ENCODE measurements around the gene SPI1.

Gene SPI1

DNA sequence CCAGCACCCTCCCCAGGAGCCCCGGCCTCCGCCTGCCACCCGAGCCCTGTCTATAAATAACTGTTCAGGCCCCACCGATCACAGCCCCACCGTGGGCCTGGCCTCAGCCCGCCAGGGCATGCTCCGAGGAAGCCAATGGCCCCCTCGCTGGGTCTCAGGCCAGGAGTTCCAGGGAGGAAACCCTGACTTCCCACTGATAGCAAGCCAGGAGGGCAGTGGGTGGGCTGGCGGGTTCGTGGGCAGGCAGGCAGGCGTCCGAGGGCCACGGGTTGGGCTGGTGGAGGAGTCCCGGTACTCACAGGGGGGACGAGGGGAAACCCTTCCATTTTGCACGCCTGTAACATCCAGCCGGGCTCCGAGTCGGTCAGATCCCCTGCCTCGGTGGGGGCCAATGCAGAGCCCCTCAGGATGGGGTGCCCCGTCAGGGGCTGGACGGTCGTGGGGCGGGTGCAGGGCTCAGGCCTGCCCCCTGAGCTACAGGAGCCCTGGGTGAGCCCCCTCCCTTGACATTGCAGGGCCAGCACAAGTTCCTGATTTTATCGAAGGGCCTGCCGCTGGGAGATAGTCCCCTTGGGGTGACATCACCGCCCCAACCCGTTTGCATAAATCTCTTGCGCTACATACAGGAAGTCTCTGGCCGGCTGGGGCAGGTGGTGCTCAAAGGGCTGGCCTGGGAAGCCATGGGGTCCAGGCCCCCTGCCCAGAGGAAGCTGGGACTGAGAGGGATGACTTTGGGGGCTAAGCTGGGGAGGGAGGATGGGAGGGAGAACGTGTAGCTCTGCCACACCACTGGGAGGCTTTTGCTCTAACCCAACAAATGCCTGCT, at the start of gene SPI1:
SPI1 (minus strand) TSS at position 538 of the 826 bp plus-strand sequence; CDS start at position 344, 194 bp downstream.
- Mint-ChIP-seq H3K36me3 (ENCODE audit: low read depth) (no peaks in the 10 kb centered on the region), H3K4me3 (no peak within 1 kb of the TSS), H3K27ac (no peak within 1 kb of the TSS), H3K4me1 (ENCODE audit: low read depth) (no peaks in the 10 kb centered on the region), H3K9me3 (no peaks in the 10 kb centered on the region), H3K27me3 (ENCODE audit: low read depth) (no peaks in the 10 kb centered on the region)
- DNase-seq (ENCODE audit: low spot score): no peak

DNA sequence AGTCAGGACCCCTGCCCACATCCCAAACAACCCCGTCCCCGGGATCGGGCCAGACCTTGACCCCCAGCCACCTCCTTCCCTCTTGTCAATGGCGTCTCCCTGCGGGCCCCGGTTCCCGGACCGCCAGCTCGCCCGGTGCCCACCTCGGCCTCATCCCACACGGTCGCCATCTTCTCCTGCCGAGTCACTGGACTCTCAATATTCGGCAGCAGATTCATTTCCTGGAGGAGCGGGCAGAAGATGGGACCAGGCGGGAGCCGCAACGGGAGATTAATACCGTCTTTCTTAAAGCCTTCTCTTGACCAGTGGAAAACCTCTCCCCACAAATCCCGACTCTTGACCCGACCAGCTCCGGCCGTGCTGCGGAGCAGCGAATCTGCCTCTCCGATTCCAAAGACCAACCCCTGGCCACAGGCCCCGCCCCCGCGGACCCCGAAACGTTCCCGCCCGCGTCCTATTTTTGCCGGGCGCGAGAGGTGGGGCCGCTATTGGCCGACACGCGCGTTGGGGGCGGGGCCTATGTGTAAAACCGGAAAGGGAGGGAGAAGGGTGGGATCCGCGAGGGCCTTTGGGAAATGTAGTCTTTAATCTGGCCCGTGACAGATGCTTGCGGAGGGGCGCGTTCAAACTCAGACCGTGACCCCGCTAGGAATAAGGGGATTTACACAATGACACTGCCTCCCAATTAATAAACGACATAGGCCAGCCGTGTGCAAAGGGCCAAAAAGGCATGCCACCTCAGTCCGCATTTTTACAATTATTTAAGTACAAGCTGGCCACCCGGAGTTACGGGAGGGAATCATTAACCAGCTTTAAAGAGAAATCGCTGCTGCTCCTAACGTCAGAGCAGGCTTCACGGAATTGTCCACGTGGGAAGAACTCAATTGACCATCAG, 48.0 kb upstream of the SPI1 start, which contains the start of gene PSMC3:
PSMC3 (minus strand) TSS at position 378 of the 895 bp plus-strand sequence; CDS start at position 218, 160 bp downstream.
- no peaks in the 10 kb centered on the region for H3K9me3 Mint-ChIP-seq
- peak within 1 kb of the TSS; percentile 99 for H3K4me3 Mint-ChIP-seq
- H3K36me3 Mint-ChIP-seq (ENCODE audit: low read depth): peaks cover 40% of the 10 kb centered on the region
- H3K27ac Mint-ChIP-seq: peak within 1 kb of the TSS; percentile 99
- peak; percentile 97 for DNase-seq (ENCODE audit: low spot score)
- H3K27me3 Mint-ChIP-seq (ENCODE audit: low read depth): no peaks in the 10 kb centered on the region
- H3K4me1 Mint-ChIP-seq (ENCODE audit: low read depth): peaks cover 18% of the 10 kb centered on the region

DNA sequence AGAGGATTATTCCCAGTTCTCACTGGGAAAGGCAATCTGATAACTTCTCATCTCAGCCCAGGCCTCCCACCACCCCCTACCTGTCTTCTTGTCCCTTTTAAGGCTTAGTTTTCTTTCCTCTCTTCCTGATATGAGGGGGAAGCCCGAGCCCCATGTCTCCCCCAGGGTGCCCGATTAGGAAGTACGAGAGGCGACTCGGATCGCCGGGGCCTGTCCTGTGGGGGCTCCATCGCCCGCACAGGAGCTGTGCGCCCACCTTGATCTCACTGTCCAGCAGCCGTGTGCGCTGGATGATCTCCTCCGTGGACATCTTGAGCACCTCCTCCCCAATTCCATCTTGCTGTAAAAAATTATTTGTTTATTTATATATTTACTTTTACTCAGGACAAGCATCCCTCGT, 47.3 kb upstream of the SPI1 start:
- H3K4me3 Mint-ChIP-seq: peak overlapping the region; percentile 99
- peak overlapping the region; percentile 99 for H3K27ac Mint-ChIP-seq
- DNase-seq (ENCODE audit: low spot score): no peak
- no peaks in the 10 kb centered on the region for H3K9me3 Mint-ChIP-seq
- peaks cover 18% of the 10 kb centered on the region for H3K4me1 Mint-ChIP-seq (ENCODE audit: low read depth)
- H3K36me3 Mint-ChIP-seq (ENCODE audit: low read depth): peaks cover 41% of the 10 kb centered on the region
- no peaks in the 10 kb centered on the region for H3K27me3 Mint-ChIP-seq (ENCODE audit: low read depth)

DNA sequence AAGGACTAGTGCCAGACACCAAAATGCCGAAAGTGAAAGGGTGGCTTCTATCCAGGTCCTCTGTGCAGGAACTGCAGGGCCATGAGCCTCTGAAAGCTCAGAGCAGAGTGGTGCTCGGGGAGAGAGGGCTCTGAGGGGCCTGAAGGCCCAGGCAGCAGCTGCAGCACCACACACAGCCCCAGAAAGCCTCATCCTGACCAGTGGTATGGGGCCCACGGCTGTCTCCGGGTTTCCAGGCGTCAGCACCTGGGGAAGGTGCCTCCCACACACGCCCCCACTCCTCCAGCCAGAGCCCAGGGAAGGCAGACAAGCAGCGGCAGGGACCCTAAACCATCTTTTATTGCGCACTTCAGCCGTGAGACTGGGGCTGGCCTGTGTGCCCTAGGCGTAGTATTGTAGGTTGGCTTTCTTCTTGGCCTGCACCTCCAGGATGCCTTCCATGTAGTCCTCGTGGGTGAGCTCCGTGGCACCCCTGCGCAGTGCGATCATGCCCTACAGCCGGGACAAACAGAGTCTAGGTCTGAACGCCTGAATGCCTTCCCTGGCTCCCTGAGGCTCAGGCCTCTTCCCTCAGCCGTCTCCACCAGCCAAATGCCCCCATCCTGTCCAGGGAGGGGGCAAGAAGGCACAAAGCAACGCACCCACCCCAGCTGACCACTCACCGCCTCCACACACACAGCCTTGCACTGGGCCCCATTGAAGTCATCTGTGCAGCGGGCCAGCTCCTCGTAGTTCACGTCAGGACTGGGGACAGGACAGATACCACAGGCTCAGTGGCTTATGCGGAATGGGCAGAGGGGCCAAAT, 40.3 kb upstream of the SPI1 start:
- no peak for DNase-seq (ENCODE audit: low spot score)
- peaks cover 45% of the 10 kb centered on the region for H3K36me3 Mint-ChIP-seq (ENCODE audit: low read depth)
- H3K4me3 Mint-ChIP-seq: no peak overlapping the region
- no peaks in the 10 kb centered on the region for H3K9me3 Mint-ChIP-seq
- no peaks in the 10 kb centered on the region for H3K27me3 Mint-ChIP-seq (ENCODE audit: low read depth)
- H3K27ac Mint-ChIP-seq: no peak overlapping the region
- no peaks in the 10 kb centered on the region for H3K4me1 Mint-ChIP-seq (ENCODE audit: low read depth)

DNA sequence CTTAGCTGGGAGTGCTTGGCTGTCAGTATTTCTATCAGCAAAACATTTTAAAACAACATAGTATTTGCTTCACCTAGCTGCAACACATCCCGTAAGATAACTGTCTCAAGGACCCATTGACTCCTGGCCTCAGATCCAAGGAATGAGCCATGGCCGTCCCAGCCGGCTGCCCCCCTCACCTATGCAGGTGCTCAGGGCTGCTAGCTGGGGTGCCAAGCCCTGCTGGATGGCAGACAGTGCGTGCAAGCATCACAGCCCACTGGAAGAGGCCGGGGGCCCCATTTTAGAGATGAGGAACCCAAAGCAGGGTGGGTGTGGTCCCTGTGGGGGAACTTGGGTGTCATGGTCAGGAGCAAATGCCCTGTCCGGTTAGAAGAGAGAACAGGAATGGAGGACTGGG, 39.4 kb upstream of the SPI1 start:
- H3K4me3 Mint-ChIP-seq: no peak overlapping the region
- no peak for DNase-seq (ENCODE audit: low spot score)
- H3K27me3 Mint-ChIP-seq (ENCODE audit: low read depth): no peaks in the 10 kb centered on the region
- no peaks in the 10 kb centered on the region for H3K9me3 Mint-ChIP-seq
- H3K36me3 Mint-ChIP-seq (ENCODE audit: low read depth): peaks cover 40% of the 10 kb centered on the region
- H3K4me1 Mint-ChIP-seq (ENCODE audit: low read depth): no peaks in the 10 kb centered on the region
- no peak overlapping the region for H3K27ac Mint-ChIP-seq

DNA sequence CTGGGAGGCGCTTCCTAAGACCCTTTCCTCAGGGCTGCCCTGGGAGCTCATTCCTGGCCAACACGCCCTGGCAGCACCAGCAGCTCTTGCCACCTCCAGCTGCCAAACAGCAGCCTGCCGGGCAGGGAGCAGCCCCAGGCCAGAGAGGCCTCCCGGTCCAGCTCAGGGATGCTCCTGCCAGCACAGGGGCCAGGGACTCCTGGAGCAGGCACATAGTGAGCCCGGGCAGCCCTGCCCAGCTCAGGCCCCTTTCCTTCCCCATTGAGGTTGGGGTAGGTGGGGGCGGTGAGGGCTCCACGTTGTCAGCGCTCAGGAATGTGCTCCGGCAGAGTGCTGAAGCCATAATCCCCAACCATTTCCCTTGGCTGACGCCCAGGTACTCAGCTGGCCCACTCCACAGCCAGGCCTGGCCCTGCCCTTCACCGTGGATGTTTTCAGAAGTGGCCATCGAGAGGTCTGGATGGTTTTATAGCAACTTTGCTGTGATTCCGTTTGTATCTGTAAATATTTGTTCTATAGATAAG, 37.7 kb upstream of the SPI1 start:
- Mint-ChIP-seq H3K4me3 (no peak overlapping the region), H3K36me3 (ENCODE audit: low read depth) (peaks cover 28% of the 10 kb centered on the region), H3K27ac (no peak overlapping the region), H3K9me3 (no peaks in the 10 kb centered on the region), H3K4me1 (ENCODE audit: low read depth) (no peaks in the 10 kb centered on the region), H3K27me3 (ENCODE audit: low read depth) (no peaks in the 10 kb centered on the region)
- DNase-seq (ENCODE audit: low spot score): no peak

DNA sequence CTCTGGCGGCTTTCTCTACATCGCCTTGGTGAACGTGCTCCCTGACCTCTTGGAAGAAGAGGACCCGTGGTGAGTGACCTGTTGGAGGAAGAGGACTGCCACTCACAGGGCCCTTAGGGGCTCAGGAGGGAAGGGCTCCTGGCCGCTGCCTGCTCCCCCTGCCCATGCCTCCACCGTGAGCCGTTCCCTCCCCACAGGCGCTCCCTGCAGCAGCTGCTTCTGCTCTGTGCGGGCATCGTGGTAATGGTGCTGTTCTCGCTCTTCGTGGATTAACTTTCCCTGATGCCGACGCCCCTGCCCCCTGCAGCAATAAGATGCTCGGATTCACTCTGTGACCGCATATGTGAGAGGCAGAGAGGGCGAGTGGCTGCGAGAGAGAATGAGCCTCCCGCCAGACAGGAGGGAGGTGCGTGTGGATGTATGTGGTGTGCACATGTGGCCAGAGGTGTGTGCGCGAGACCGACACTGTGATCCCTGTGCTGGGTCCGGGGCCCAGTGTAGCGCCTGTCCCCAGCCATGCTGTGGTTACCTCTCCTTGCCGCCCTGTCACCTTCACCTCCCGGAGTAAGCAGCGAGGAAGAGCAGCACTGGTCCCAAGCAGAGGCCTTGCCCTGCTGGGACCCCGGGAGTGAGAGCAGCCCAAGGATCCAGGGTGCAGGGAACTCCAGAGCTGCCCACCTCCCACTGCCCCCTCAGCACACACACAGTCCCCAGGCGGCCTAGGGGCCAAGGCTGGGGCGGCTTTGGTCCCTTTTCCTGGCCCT, 36.9 kb upstream of the SPI1 start:
- H3K4me1 Mint-ChIP-seq (ENCODE audit: low read depth): no peaks in the 10 kb centered on the region
- H3K36me3 Mint-ChIP-seq (ENCODE audit: low read depth): peaks cover 28% of the 10 kb centered on the region
- no peak for DNase-seq (ENCODE audit: low spot score)
- H3K27me3 Mint-ChIP-seq (ENCODE audit: low read depth): no peaks in the 10 kb centered on the region
- H3K27ac Mint-ChIP-seq: peak overlapping the region; percentile 6
- H3K4me3 Mint-ChIP-seq: no peak overlapping the region
- no peaks in the 10 kb centered on the region for H3K9me3 Mint-ChIP-seq

DNA sequence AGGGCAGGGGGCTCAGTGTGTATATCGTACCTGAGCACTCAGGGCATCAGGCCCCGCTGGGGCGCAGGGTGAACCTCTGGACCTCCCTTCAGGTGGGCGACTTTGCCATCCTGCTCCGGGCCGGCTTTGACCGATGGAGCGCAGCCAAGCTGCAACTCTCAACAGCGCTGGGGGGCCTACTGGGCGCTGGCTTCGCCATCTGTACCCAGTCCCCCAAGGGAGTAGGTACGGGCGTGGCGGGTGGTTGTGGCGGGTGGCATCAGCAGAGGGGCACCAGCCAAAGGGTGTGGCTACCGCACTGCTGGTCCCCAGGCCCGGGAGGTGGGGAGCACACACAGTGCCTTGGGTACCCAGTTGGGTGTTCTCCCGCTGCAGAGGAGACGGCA, 36.3 kb upstream of the SPI1 start:
- Mint-ChIP-seq H3K36me3 (ENCODE audit: low read depth) (peaks cover 22% of the 10 kb centered on the region), H3K27ac (no peak overlapping the region), H3K4me3 (no peak overlapping the region), H3K27me3 (ENCODE audit: low read depth) (no peaks in the 10 kb centered on the region), H3K4me1 (ENCODE audit: low read depth) (no peaks in the 10 kb centered on the region), H3K9me3 (no peaks in the 10 kb centered on the region)
- DNase-seq (ENCODE audit: low spot score): no peak

DNA sequence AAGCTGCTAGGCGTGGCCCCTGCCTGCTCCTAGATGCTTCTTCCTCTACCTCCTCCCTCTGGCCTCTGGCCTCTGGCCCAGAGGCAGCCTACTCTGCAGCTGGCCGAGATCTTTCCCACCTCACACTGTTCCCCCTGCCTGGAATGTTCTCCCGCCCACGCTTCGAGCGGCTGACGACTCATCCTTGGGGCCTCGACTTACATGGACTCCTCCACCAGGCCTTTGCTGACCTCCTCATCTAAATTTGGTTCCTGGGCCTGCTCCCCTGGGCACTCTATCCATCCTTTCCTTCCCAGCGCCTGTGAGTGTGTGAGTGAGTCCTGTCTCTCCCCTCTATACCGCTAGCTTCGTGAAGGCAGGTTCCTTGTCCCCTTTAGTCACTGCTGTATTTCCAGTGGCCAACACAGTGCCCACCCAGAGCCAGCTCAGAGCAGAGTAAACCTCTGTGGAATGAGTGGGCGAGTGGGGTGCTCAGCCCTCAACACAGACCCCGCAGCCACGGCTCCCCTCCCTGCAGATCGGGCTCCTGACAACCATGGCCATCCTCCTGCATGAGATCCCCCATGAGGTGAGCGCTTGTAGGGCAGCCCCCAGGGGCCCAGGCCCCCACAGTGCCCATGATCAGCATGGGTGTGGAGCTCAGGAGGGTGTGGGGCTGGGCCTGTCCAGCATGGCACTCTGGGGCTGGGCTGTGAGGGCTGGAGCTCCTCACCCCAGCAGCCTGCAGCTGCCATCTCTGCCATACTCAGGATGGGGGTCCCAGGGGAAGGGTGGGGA, 35.7 kb upstream of the SPI1 start:
- no peak overlapping the region for H3K27ac Mint-ChIP-seq
- H3K36me3 Mint-ChIP-seq (ENCODE audit: low read depth): peaks cover 20% of the 10 kb centered on the region
- H3K9me3 Mint-ChIP-seq: no peaks in the 10 kb centered on the region
- no peak overlapping the region for H3K4me3 Mint-ChIP-seq
- no peak for DNase-seq (ENCODE audit: low spot score)
- peaks cover 4% of the 10 kb centered on the region for H3K4me1 Mint-ChIP-seq (ENCODE audit: low read depth)
- no peaks in the 10 kb centered on the region for H3K27me3 Mint-ChIP-seq (ENCODE audit: low read depth)

DNA sequence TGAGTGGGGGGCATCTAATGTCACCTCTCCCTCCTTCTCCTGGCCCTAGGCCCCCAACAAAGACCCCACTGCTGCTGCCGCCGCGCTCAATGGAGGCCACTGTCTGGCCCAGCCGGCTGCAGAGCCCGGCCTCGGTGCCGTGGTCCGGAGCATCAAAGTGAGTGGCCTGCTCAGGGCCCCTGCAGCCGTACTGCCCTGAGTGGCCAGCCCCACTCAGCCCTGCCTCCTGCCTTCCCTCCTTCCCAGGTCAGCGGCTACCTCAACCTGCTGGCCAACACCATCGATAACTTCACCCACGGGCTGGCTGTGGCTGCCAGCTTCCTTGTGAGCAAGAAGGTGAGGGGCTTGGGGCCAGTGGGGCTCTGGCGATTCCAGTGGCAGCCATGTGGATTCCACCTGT, 35.0 kb upstream of the SPI1 start:
- Mint-ChIP-seq H3K9me3 (no peaks in the 10 kb centered on the region), H3K4me1 (ENCODE audit: low read depth) (peaks cover 8% of the 10 kb centered on the region), H3K27ac (no peak overlapping the region), H3K36me3 (ENCODE audit: low read depth) (peaks cover 19% of the 10 kb centered on the region), H3K4me3 (no peak overlapping the region), H3K27me3 (ENCODE audit: low read depth) (no peaks in the 10 kb centered on the region)
- no peak for DNase-seq (ENCODE audit: low spot score)

DNA sequence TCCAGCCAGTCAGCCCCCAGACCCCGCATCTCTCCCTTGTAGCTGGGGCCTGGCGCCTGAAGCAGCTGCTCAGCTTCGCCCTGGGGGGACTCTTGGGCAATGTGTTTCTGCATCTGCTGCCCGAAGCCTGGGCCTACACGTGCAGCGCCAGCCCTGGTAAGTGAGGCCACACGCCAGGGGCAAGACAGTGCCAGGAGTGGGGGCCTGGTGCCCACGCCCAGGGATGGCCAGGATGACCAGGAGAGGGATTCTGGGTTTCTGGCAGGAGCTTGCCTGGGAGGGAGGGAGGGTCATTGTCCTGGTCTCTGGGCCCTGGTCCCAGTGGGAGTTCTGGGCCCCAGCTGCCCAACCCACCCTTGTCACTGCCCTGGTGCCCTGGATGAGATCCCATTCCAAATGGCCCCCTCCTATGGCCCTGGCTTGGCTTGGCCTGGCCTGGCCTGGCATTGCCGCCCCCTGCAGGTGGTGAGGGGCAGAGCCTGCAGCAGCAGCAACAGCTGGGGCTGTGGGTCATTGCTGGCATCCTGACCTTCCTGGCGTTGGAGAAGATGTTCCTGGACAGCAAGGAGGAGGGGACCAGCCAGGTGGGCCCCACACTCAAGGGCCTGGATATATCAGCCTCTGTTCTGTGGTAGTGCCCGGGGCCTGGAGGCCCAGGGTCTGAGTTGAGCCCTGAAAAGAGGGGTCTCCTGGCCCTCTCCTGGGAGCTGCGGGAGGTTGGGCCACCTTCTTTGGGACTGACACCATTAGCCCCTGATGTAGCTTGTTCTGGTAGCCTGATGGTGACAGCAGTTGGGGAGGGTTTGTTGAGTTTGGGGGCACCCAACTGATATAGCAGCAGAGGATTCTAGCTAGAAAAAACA, 33.8 kb upstream of the SPI1 start:
- DNase-seq (ENCODE audit: low spot score): peak; percentile 47
- Mint-ChIP-seq H3K27me3 (ENCODE audit: low read depth) (no peaks in the 10 kb centered on the region), H3K36me3 (ENCODE audit: low read depth) (peaks cover 11% of the 10 kb centered on the region), H3K9me3 (no peaks in the 10 kb centered on the region), H3K4me1 (ENCODE audit: low read depth) (peaks cover 14% of the 10 kb centered on the region), H3K27ac (no peak overlapping the region), H3K4me3 (no peak overlapping the region)
